ENCODE results near the gene HOGA1.

DNA sequence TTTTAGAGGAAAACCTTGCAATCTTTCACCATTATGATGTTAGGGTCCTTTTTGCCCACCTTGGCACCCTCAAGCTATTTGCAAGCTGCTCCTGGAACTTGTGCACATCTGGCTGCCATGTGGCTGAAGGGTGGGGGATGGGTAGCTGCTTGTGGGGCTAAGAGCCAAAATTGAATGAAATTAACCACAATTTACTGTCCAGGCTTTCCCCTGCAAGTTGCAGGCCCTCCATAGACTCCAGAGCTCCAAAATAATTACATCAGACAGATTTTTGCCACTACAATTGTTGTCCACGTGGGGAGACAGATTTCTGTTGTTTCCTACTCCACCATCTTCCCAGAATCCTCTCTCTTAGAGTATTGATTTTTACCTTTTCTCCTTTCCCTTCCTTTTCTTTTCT is 75.4 kb downstream of the HOGA1 start:
- TF ChIP-seq POLR2AphosphoS5 (IDR thresholded peaks at IDR 0.05; ENCODE audit: insufficient read depth, low read depth, low read length) (no peak), CTCF (IDR thresholded peaks at IDR 0.05; ENCODE audit: extremely low read depth in 1 of 2, insufficient read depth in 1 of 2, low read depth in 1 of 2, low read length in 2 of 2) (no peak), POLR2A (IDR thresholded peaks at IDR 0.05; ENCODE audit: low read depth, low read length) (no peak), FOS (IDR thresholded peaks at IDR 0.05; ENCODE audit: borderline replicate concordance, insufficient read depth, low read length) (no peak), GATA2 (IDR thresholded peaks at IDR 0.05; ENCODE audit: insufficient read depth, insufficient read length, low read depth, low read length) (no peak)
- TF ChIP-seq, protein P1, sequence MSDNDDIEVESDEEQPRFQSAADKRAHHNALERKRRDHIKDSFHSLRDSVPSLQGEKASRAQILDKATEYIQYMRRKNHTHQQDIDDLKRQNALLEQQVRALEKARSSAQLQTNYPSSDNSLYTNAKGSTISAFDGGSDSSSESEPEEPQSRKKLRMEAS (IDR thresholded peaks at IDR 0.05; ENCODE audit: insufficient read depth, insufficient read length) = no peak
